ENCODE data around the gene RAD51B.
A peak's percentile ranks its signal among the peaks of the same experiment; 100 is the strongest.

Gene RAD51B

GRCh38 chr14:68584786-68585185 lies 765.2 kb downstream of the RAD51B start:
- no peaks in the 10 kb centered on the region for H3K4me1 Mint-ChIP-seq
- H3K27me3 Mint-ChIP-seq = no peaks in the 10 kb centered on the region
- no peak overlapping the region for H3K27ac Mint-ChIP-seq
- no peak overlapping the region for H3K4me3 Mint-ChIP-seq
- no peaks in the 10 kb centered on the region for H3K9me3 Mint-ChIP-seq
- no peaks in the 10 kb centered on the region for H3K36me3 Mint-ChIP-seq

GRCh38 chr14:68585690-68586089 lies 766.1 kb downstream of the RAD51B start:
- Mint-ChIP-seq H3K4me3 (no peak overlapping the region), H3K27me3 (no peaks in the 10 kb centered on the region), H3K9me3 (no peaks in the 10 kb centered on the region), H3K27ac (no peak overlapping the region), H3K4me1 (no peaks in the 10 kb centered on the region), H3K36me3 (no peaks in the 10 kb centered on the region)

- no peaks in the 10 kb centered on the region for H3K27me3 Mint-ChIP-seq
Observed at GRCh38 chr14:68586896-68587751, 767.5 kb downstream of the RAD51B start.

GRCh38 chr14:68587931-68588330 lies 768.4 kb downstream of the RAD51B start:
- H3K27ac Mint-ChIP-seq = no peak overlapping the region

More at GRCh38 chr14:68586896-68587751, 767.5 kb downstream of the RAD51B start:
- H3K9me3 Mint-ChIP-seq = no peaks in the 10 kb centered on the region
- H3K4me1 Mint-ChIP-seq = no peaks in the 10 kb centered on the region
- no peaks in the 10 kb centered on the region for H3K36me3 Mint-ChIP-seq
- no peak overlapping the region for H3K27ac Mint-ChIP-seq
- no peak overlapping the region for H3K4me3 Mint-ChIP-seq

GRCh38 chr14:68589447-68590200 lies 770.0 kb downstream of the RAD51B start:
- Mint-ChIP-seq H3K4me1 (peaks cover 14% of the 10 kb centered on the region), H3K27ac (no peak overlapping the region), H3K9me3 (no peaks in the 10 kb centered on the region), H3K36me3 (no peaks in the 10 kb centered on the region), H3K27me3 (no peaks in the 10 kb centered on the region), H3K4me3 (no peak overlapping the region)

More at GRCh38 chr14:68587931-68588330, 768.4 kb downstream of the RAD51B start:
- Mint-ChIP-seq H3K36me3 (no peaks in the 10 kb centered on the region), H3K4me3 (no peak overlapping the region), H3K27me3 (no peaks in the 10 kb centered on the region), H3K4me1 (no peaks in the 10 kb centered on the region), H3K9me3 (no peaks in the 10 kb centered on the region)

- H3K27ac Mint-ChIP-seq = no peak overlapping the region
- no peaks in the 10 kb centered on the region for H3K9me3 Mint-ChIP-seq
- no peaks in the 10 kb centered on the region for H3K27me3 Mint-ChIP-seq
- no peak overlapping the region for H3K4me3 Mint-ChIP-seq
- peaks cover 14% of the 10 kb centered on the region for H3K4me1 Mint-ChIP-seq
- H3K36me3 Mint-ChIP-seq = no peaks in the 10 kb centered on the region
Observed at GRCh38 chr14:68590201-68590522, 770.6 kb downstream of the RAD51B start.

- no peaks in the 10 kb centered on the region for H3K36me3 Mint-ChIP-seq
- H3K27ac Mint-ChIP-seq = no peak overlapping the region
- no peaks in the 10 kb centered on the region for H3K27me3 Mint-ChIP-seq
- no peaks in the 10 kb centered on the region for H3K9me3 Mint-ChIP-seq
- peaks cover 14% of the 10 kb centered on the region for H3K4me1 Mint-ChIP-seq
- no peak overlapping the region for H3K4me3 Mint-ChIP-seq
Observed at GRCh38 chr14:68591786-68592185, 772.2 kb downstream of the RAD51B start.

- Mint-ChIP-seq H3K27ac (peak overlapping the region; percentile 2), H3K4me3 (no peak overlapping the region), H3K9me3 (no peaks in the 10 kb centered on the region), H3K36me3 (no peaks in the 10 kb centered on the region), H3K4me1 (peaks cover 14% of the 10 kb centered on the region), H3K27me3 (no peaks in the 10 kb centered on the region)
Observed at GRCh38 chr14:68592948-68593556, 773.5 kb downstream of the RAD51B start.

- H3K4me3 Mint-ChIP-seq = no peak overlapping the region
- no peaks in the 10 kb centered on the region for H3K27me3 Mint-ChIP-seq
- no peak overlapping the region for H3K27ac Mint-ChIP-seq
- no peaks in the 10 kb centered on the region for H3K36me3 Mint-ChIP-seq
- peaks cover 14% of the 10 kb centered on the region for H3K4me1 Mint-ChIP-seq
- H3K9me3 Mint-ChIP-seq = no peaks in the 10 kb centered on the region
Observed at GRCh38 chr14:68593806-68594536, 774.4 kb downstream of the RAD51B start.

GRCh38 chr14:68594737-68595380 lies 775.3 kb downstream of the RAD51B start:
- Mint-ChIP-seq H3K4me3 (no peak overlapping the region), H3K36me3 (no peaks in the 10 kb centered on the region), H3K4me1 (peaks cover 14% of the 10 kb centered on the region), H3K9me3 (no peaks in the 10 kb centered on the region), H3K27me3 (no peaks in the 10 kb centered on the region), H3K27ac (no peak overlapping the region)

GRCh38 chr14:68596211-68596610 lies 776.6 kb downstream of the RAD51B start:
- Mint-ChIP-seq H3K9me3 (no peaks in the 10 kb centered on the region), H3K36me3 (no peaks in the 10 kb centered on the region), H3K27ac (no peak overlapping the region), H3K4me3 (no peak overlapping the region), H3K27me3 (no peaks in the 10 kb centered on the region), H3K4me1 (peaks cover 14% of the 10 kb centered on the region)

GRCh38 chr14:68596701-68597100 lies 777.1 kb downstream of the RAD51B start:
- Mint-ChIP-seq H3K4me3 (no peak overlapping the region), H3K36me3 (no peaks in the 10 kb centered on the region), H3K27ac (no peak overlapping the region), H3K4me1 (peaks cover 14% of the 10 kb centered on the region), H3K9me3 (no peaks in the 10 kb centered on the region), H3K27me3 (no peaks in the 10 kb centered on the region)

- no peak overlapping the region for H3K4me3 Mint-ChIP-seq
- H3K27ac Mint-ChIP-seq = no peak overlapping the region
- no peaks in the 10 kb centered on the region for H3K36me3 Mint-ChIP-seq
- H3K9me3 Mint-ChIP-seq = no peaks in the 10 kb centered on the region
- peaks cover 14% of the 10 kb centered on the region for H3K4me1 Mint-ChIP-seq
- H3K27me3 Mint-ChIP-seq = no peaks in the 10 kb centered on the region
Observed at GRCh38 chr14:68598089-68598488, 778.5 kb downstream of the RAD51B start.

GRCh38 chr14:68598621-68599447 lies 779.3 kb downstream of the RAD51B start:
- no peak overlapping the region for H3K4me3 Mint-ChIP-seq
- no peak overlapping the region for H3K27ac Mint-ChIP-seq
- no peaks in the 10 kb centered on the region for H3K36me3 Mint-ChIP-seq
- H3K27me3 Mint-ChIP-seq = no peaks in the 10 kb centered on the region
- no peaks in the 10 kb centered on the region for H3K9me3 Mint-ChIP-seq
- peaks cover 7% of the 10 kb centered on the region for H3K4me1 Mint-ChIP-seq
